IPS-18a (cell line): ENCODE results near the gene ACSF3.

Experiments used
- H3K27ac ChIP-seq: one replicate; pipeline ENCODE4 v1.5.1; 2013; ENCODE audit warnings: low read length
- H3K27me3 ChIP-seq: one replicate; pipeline ENCODE4 v1.6.1; 2013; ENCODE audit warnings: mild to moderate bottlenecking, low read length; ENCODE audit not compliant: control insufficient read depth, insufficient read depth
- H3K36me3 ChIP-seq: one replicate; pipeline ENCODE4 v1.6.1; 2013; ENCODE audit warnings: low read depth, low read length; ENCODE audit not compliant: control insufficient read depth
- H3K4me1 ChIP-seq: one replicate; pipeline ENCODE4 v1.6.1; 2013; ENCODE audit warnings: low read depth, low read length; ENCODE audit not compliant: control insufficient read depth
- H3K4me3 ChIP-seq: one replicate; pipeline ENCODE4 v1.5.1; 2013; ENCODE audit warnings: low read length
- H3K9ac ChIP-seq: one replicate; pipeline ENCODE4 v1.6.1; 2013; ENCODE audit warnings: mild to moderate bottlenecking, low read length, moderate library complexity
- H3K9me3 ChIP-seq: one replicate; pipeline ENCODE4 v1.6.1; 2013; ENCODE audit warnings: low read depth, low read length; ENCODE audit not compliant: control insufficient read depth

Gene ACSF3

GRCh38 chr16:89139907-89140361, 46.3 kb downstream of the ACSF3 start:
- Histone ChIP-seq H3K4me3 (no peak overlapping the region), H3K27ac (no peak overlapping the region), H3K36me3 (peaks cover 12% of the 10 kb centered on the region), H3K4me1 (no peaks in the 10 kb centered on the region), H3K9me3 (no peaks in the 10 kb centered on the region), H3K9ac (no peak overlapping the region), H3K27me3 (no peaks in the 10 kb centered on the region)

DNA sequence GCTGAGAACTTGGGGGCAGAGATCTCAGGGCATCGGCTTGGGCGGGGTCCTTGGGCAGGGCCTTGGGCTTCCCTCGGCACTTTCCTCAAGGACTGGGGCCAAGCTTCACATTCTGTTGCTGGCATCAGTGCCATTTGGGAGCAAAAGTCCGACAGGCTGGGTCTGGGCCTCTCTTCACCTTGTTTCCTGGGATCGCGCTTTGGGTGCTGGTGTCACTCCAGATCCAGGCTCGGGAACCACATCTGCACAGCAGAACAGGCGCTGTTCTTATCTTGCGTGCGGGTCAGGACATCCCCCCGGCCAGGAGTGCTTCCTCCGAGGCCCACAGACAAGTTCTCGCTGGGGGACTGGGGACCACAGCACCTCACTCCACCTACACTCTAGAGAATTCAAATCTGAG, 46.7 kb downstream of the ACSF3 start:
- no peak overlapping the region for H3K9ac ChIP-seq
- H3K27ac ChIP-seq = no peak overlapping the region
- peaks cover 10% of the 10 kb centered on the region for H3K36me3 ChIP-seq

DNA sequence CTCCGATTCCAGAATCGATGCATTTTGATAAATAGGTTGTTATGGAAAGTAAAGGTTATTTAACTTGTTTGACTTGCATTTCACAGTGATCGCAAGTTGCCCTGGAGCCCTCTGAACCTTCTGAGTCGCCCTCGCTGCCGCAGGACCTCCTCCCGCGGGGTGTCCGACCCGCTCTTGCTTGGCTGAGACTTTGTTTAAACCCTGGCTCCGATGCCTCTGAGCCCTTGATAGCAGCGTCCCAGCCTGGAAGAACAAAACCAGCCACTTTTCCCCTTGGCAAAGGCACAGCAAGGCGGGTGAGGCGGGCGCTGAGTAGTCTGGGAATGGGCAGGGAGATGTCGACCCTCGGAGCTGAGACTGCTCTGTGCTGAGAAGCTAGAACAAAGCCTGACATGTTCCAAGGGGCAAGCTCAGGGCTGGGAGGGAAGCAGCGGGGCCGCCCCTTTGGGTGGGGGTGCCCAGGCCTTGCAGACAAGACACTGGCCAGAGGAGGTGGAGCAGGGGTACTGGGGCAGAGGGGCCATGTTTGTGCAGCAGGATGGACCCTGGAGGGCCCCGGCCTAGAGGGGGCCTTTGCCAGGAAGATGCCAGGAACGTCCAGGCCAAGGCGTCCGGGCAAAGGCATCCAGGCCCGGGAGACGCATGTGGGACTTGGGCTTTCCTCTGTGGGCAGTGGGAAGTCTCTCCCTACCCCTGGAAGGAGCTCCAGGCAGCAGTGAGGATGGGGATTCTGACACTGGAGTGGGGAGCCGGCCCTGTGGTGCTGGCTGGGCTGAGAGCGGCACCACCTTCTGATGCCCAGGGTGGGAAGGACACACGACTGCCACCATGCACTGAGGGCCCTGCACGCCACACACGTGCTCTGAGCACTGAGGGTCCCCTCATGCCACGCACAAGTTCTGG, 47.6 kb downstream of the ACSF3 start:
- no peak overlapping the region for H3K4me3 ChIP-seq
- no peak overlapping the region for H3K27ac ChIP-seq
- H3K9me3 ChIP-seq = no peaks in the 10 kb centered on the region
- peaks cover 9% of the 10 kb centered on the region for H3K36me3 ChIP-seq
- H3K4me1 ChIP-seq = no peaks in the 10 kb centered on the region
- no peak overlapping the region for H3K9ac ChIP-seq
- H3K27me3 ChIP-seq = no peaks in the 10 kb centered on the region

More for the DNA sequence above, 46.7 kb downstream of the ACSF3 start:
- no peaks in the 10 kb centered on the region for H3K27me3 ChIP-seq
- no peaks in the 10 kb centered on the region for H3K9me3 ChIP-seq
- no peak overlapping the region for H3K4me3 ChIP-seq
- H3K4me1 ChIP-seq = no peaks in the 10 kb centered on the region

- H3K4me3 ChIP-seq = no peak overlapping the region
- H3K9me3 ChIP-seq = no peaks in the 10 kb centered on the region
- H3K27ac ChIP-seq = no peak overlapping the region
- H3K9ac ChIP-seq = no peak overlapping the region
- no peaks in the 10 kb centered on the region for H3K27me3 ChIP-seq
- no peaks in the 10 kb centered on the region for H3K4me1 ChIP-seq
- peaks cover 12% of the 10 kb centered on the region for H3K36me3 ChIP-seq
Observed at GRCh38 chr16:89141884-89142267, 48.2 kb downstream of the ACSF3 start.

DNA sequence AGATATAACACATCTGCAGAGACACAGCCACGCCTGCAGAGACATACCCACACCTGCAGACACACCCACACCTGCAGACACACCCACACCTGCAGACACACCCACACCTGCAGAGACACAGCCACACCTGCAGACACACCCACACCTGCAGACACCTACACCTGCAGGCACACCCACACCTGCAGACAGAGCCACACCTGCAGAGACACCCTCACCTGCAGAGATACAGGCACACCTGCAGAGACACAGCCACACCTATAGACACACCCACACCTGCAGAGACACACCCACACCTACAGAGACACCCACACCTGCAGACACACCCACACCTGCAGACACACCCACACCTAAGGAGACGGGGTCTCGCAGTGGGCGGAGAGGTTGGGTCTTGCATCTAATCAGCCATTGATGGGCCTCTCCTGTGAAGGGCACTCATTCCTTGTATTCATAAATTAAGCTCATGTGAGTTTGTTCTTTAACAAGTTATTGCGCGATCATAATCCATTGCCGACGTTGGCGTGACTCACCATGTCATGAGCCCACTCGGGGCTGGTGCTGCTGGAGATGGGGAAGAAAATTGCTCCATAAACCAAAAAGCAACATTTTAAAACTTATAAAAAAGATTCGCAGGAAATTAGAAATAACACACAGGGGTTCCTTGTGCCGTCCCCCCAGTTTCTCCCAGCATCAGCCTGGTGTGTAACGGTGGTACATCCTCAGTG, 49.0 kb downstream of the ACSF3 start:
- H3K27me3 ChIP-seq = no peaks in the 10 kb centered on the region
- no peak overlapping the region for H3K27ac ChIP-seq
- H3K9ac ChIP-seq = no peak overlapping the region
- H3K9me3 ChIP-seq = no peaks in the 10 kb centered on the region
- H3K4me3 ChIP-seq = no peak overlapping the region
- H3K4me1 ChIP-seq = no peaks in the 10 kb centered on the region
- peaks cover 12% of the 10 kb centered on the region for H3K36me3 ChIP-seq

DNA sequence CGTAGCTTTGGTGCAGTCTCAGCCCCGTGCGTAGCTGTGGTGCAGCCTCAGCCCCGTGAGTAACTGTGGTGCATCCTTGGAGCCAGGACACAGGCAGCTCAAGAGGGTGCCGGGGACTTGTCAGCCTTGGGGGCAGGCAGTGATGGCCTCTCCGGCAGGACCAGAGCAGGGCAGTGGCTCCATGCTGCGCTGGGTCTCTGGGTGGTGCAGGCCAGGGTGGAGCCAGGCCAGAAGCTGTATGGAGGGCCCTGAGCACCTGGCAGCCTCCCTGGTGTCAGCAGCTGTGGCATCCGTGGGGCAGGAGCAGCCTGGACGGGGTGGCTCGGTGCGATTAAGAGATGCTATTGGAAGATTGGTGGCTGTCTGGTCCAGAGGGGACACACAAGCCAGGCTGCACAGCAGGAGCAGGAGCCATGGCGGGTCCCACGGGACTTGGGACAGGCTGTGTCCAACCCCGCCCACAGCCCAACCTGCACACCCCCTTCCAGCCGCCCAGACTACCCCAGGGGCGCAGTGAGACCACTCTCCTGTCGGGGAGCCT, 49.6 kb downstream of the ACSF3 start:
- no peak overlapping the region for H3K27ac ChIP-seq
- H3K4me1 ChIP-seq = no peaks in the 10 kb centered on the region
- no peak overlapping the region for H3K4me3 ChIP-seq
- H3K27me3 ChIP-seq = no peaks in the 10 kb centered on the region
- no peak overlapping the region for H3K9ac ChIP-seq
- peaks cover 12% of the 10 kb centered on the region for H3K36me3 ChIP-seq
- H3K9me3 ChIP-seq = no peaks in the 10 kb centered on the region

- Histone ChIP-seq H3K4me1 (no peaks in the 10 kb centered on the region), H3K36me3 (peaks cover 12% of the 10 kb centered on the region), H3K27ac (no peak overlapping the region), H3K4me3 (no peak overlapping the region), H3K9ac (no peak overlapping the region), H3K27me3 (no peaks in the 10 kb centered on the region), H3K9me3 (peaks cover 1% of the 10 kb centered on the region)
Observed at GRCh38 chr16:89143911-89144675, 50.4 kb downstream of the ACSF3 start.

DNA sequence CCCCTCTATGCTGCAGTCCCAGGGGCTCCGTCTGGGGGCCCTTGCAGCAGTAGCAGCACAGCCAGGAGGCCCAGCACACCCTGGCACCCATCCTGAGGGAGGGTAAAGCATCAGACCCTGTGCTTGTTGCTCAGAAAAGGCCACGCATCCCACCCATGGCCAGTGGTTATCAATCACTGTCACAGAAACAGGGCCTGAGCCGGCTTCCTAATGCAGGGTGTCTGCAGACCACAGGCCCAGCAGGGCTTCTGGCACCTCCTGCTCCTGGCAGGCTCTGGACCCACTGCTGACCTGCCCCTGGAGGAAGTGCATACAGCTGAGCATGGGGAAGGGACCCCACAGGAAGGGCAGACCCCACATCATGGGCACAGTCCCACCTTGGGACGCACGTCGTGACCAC, 51.0 kb downstream of the ACSF3 start:
- peaks cover 12% of the 10 kb centered on the region for H3K36me3 ChIP-seq
- no peak overlapping the region for H3K4me3 ChIP-seq
- no peaks in the 10 kb centered on the region for H3K4me1 ChIP-seq
- H3K9ac ChIP-seq = no peak overlapping the region
- peaks cover 6% of the 10 kb centered on the region for H3K9me3 ChIP-seq
- no peaks in the 10 kb centered on the region for H3K27me3 ChIP-seq
- no peak overlapping the region for H3K27ac ChIP-seq

- H3K4me3 ChIP-seq = no peak overlapping the region
- no peak overlapping the region for H3K9ac ChIP-seq
Observed at GRCh38 chr16:89145406-89146161, 51.9 kb downstream of the ACSF3 start.

GRCh38 chr16:89146211-89147005, 52.8 kb downstream of the ACSF3 start:
- Histone ChIP-seq H3K9ac (no peak overlapping the region), H3K27ac (no peak overlapping the region), H3K36me3 (peaks cover 6% of the 10 kb centered on the region), H3K4me1 (no peaks in the 10 kb centered on the region), H3K4me3 (no peak overlapping the region), H3K27me3 (no peaks in the 10 kb centered on the region), H3K9me3 (peaks cover 6% of the 10 kb centered on the region)

More at GRCh38 chr16:89145406-89146161, 51.9 kb downstream of the ACSF3 start:
- no peaks in the 10 kb centered on the region for H3K4me1 ChIP-seq
- H3K27me3 ChIP-seq = no peaks in the 10 kb centered on the region
- H3K36me3 ChIP-seq = peaks cover 11% of the 10 kb centered on the region
- H3K27ac ChIP-seq = no peak overlapping the region
- peaks cover 6% of the 10 kb centered on the region for H3K9me3 ChIP-seq
